Skeletal muscle tissue (tissue), 4 donors: ENCODE data around the gene STN1. TPM values are rescaled to one million over a fixed set of nuclear protein-coding genes. Genes with fewer than 3 reads are reported as not detected.
"Not testable (repeated sequence)": the region's sequence is repeated elsewhere in the genome, so short reads cannot be mapped to it uniquely, and the experiment has no call there.

ENCODE experiments used
- H3K27ac ChIP-seq: one replicate; pipeline ENCODE4 v1.7.0; 2013; ENCODE audit warnings: mild to moderate bottlenecking, low read depth, low read length, inconsistent platforms
- H3K27me3 ChIP-seq, 3 donors: one replicate each; pipeline ENCODE4 v1.7.0; 2013; ENCODE audit warnings: low read length in 3 of 3; ENCODE audit not compliant: control insufficient read depth in 3 of 3, insufficient read depth in 3 of 3
- H3K36me3 ChIP-seq, 3 donors: one replicate each; pipeline ENCODE4 v1.7.0; 2013; ENCODE audit warnings: low read length in 3 of 3; ENCODE audit not compliant: control insufficient read depth in 3 of 3, insufficient read depth in 3 of 3
- H3K4me1 ChIP-seq, 3 donors: one replicate each; pipeline ENCODE4 v1.7.0; 2013; ENCODE audit warnings: low read length in 3 of 3, mild to moderate bottlenecking in 3 of 3; ENCODE audit not compliant: control insufficient read depth in 3 of 3, insufficient read depth in 3 of 3
- H3K4me3 ChIP-seq, 3 donors: one replicate each; pipeline ENCODE4 v1.7.0; 2013; ENCODE audit warnings: low read length in 3 of 3
- H3K9ac ChIP-seq, 3 donors: one replicate each; pipeline ENCODE4 v1.7.0; 2013; ENCODE audit warnings: low read length in 3 of 3, mild to moderate bottlenecking in 3 of 3, moderate library complexity in 2 of 3, low read depth in 1 of 3
- H3K9me3 ChIP-seq, 3 donors: one replicate each; pipeline ENCODE4 v1.7.0; 2013; ENCODE audit warnings: low read length in 3 of 3; ENCODE audit not compliant: control insufficient read depth in 3 of 3
- total RNA-seq: library from RNA; depleted of rRNA; stranded (reverse); fragments of >200 nt; gene quantifications from one replicate; pipeline ENCODE4 v1.2.3, GENCODE V29; 2014
- donor health status: Osteomylitis.

Gene STN1
- total RNA-seq, 1 donor from 2014 or later = 20.9 TPM

- Histone ChIP-seq H3K4me3 (peak overlapping the region in 1 of 3 donors; percentile 4), H3K27ac (peak overlapping the region; percentile 83), H3K9me3 (no peaks in the 10 kb centered on the region), H3K9ac (peak overlapping the region in 1 of 3 donors; percentile 64), H3K4me1 (peaks cover 68 to 81% (median 77%) of the 10 kb centered on the region in 3 donors), H3K27me3 (no peaks in the 10 kb centered on the region), H3K36me3 (no peaks in the 10 kb centered on the region)
These were observed 66.7 kb downstream of the STN1 start for GRCh38 chr10:103851261-103851660.

GRCh38 chr10:103850572-103850895, 67.5 kb downstream of the STN1 start:
- Histone ChIP-seq H3K4me1 (peaks cover 73 to 83% (median 82%) of the 10 kb centered on the region in 3 donors), H3K9ac (peak overlapping the region in 2 of 3 donors; percentile 26 to 64)

GRCh38 chr10:103849880-103850571, 68.0 kb downstream of the STN1 start:
- peaks cover 77 to 85% (median 84%) of the 10 kb centered on the region in 3 donors for H3K4me1 ChIP-seq
- peak overlapping the region; percentile 24 to 54 (median 33) for H3K4me3 ChIP-seq
- H3K9ac ChIP-seq = peak overlapping the region; percentile 22 to 64 (median 26)
- H3K36me3 ChIP-seq = no peaks in the 10 kb centered on the region
- H3K27me3 ChIP-seq = no peaks in the 10 kb centered on the region
- H3K27ac ChIP-seq = peak overlapping the region; percentile 71
- H3K9me3 ChIP-seq = no peaks in the 10 kb centered on the region

More at GRCh38 chr10:103850572-103850895, 67.5 kb downstream of the STN1 start:
- Histone ChIP-seq H3K27me3 (no peaks in the 10 kb centered on the region), H3K4me3 (peak overlapping the region; percentile 33 to 54 (median 40)), H3K9me3 (no peaks in the 10 kb centered on the region), H3K36me3 (no peaks in the 10 kb centered on the region), H3K27ac (peak overlapping the region; percentile 71)

- H3K4me3 ChIP-seq = no peak overlapping the region
- peaks cover 77 to 87% (median 84%) of the 10 kb centered on the region in 3 donors for H3K4me1 ChIP-seq
- no peaks in the 10 kb centered on the region for H3K36me3 ChIP-seq
- H3K27me3 ChIP-seq = no peaks in the 10 kb centered on the region
- no peaks in the 10 kb centered on the region for H3K9me3 ChIP-seq
- peak overlapping the region; percentile 71 for H3K27ac ChIP-seq
- H3K9ac ChIP-seq = no peak overlapping the region
These were observed 68.6 kb downstream of the STN1 start for GRCh38 chr10:103849212-103849877.

- Histone ChIP-seq H3K9ac (peak overlapping the region in 1 of 3 donors; percentile 16), H3K4me1 (peaks cover 76 to 87% (median 84%) of the 10 kb centered on the region in 3 donors), H3K27ac (no peak overlapping the region), H3K9me3 (no peaks in the 10 kb centered on the region), H3K4me3 (no peak overlapping the region), H3K36me3 (no peaks in the 10 kb centered on the region), H3K27me3 (no peaks in the 10 kb centered on the region)
These were observed 70.0 kb downstream of the STN1 start for GRCh38 chr10:103847909-103848468.

GRCh38 chr10:103847346-103847745, 70.6 kb downstream of the STN1 start:
- no peaks in the 10 kb centered on the region for H3K9me3 ChIP-seq
- no peak overlapping the region for H3K4me3 ChIP-seq
- H3K27ac ChIP-seq = no peak overlapping the region
- H3K27me3 ChIP-seq = no peaks in the 10 kb centered on the region
- no peak overlapping the region for H3K9ac ChIP-seq
- H3K36me3 ChIP-seq = no peaks in the 10 kb centered on the region
- peaks cover 76 to 87% (median 79%) of the 10 kb centered on the region in 3 donors for H3K4me1 ChIP-seq

GRCh38 chr10:103845972-103846371, 72.0 kb downstream of the STN1 start:
- Histone ChIP-seq H3K9me3 (no peaks in the 10 kb centered on the region), H3K27ac (peak overlapping the region; percentile 63), H3K4me3 (no peak overlapping the region), H3K36me3 (no peaks in the 10 kb centered on the region), H3K4me1 (peaks cover 70 to 82% (median 73%) of the 10 kb centered on the region in 3 donors), H3K9ac (peak overlapping the region in 2 of 3 donors; percentile 7 to 26), H3K27me3 (no peaks in the 10 kb centered on the region)

GRCh38 chr10:103845346-103845745, 72.6 kb downstream of the STN1 start:
- Histone ChIP-seq H3K27ac (peak overlapping the region; percentile 63), H3K4me1 (peaks cover 70 to 82% (median 73%) of the 10 kb centered on the region in 3 donors)
- not testable (repeated sequence) for H3K27me3 ChIP-seq, H3K9me3 ChIP-seq, H3K36me3 ChIP-seq, H3K4me3 ChIP-seq, H3K9ac ChIP-seq

GRCh38 chr10:103843854-103844570, 74.0 kb downstream of the STN1 start:
- Histone ChIP-seq H3K27me3 (no peaks in the 10 kb centered on the region), H3K36me3 (no peaks in the 10 kb centered on the region), H3K4me3 (peak overlapping the region in 2 of 3 donors; percentile 4 to 45), H3K27ac (peak overlapping the region; percentile 86), H3K4me1 (peaks cover 62 to 81% (median 73%) of the 10 kb centered on the region in 3 donors), H3K9ac (peak overlapping the region; percentile 71 to 80 (median 72)), H3K9me3 (no peaks in the 10 kb centered on the region)
